Cardiac fibroblast (primary cell): Measurements from ENCODE around the gene MYO7B.
A peak's percentile ranks its signal among the peaks of the same experiment; 100 is the strongest.
"Not testable (repeated sequence)": the region's sequence is repeated elsewhere in the genome, so short reads cannot be mapped to it uniquely, and the experiment has no call there.

ENCODE experiments used
- DNase-seq, 2 donors: peaks; one replicate each; pipeline versions ENCODE4 v3.0.0 to v3.0.0-alpha.2; 2010; ENCODE audit warnings: low read depth in 2 of 2
- H3K4me3 ChIP-seq, 2 donors: replicated peaks in 1 of 2; 1 replicate in 1 of 2; 2 replicates in 1 of 2; pipeline ENCODE4 v1.5.1; 2011; ENCODE audit warnings: low read depth in 2 of 2, low read length in 2 of 2, mild to moderate bottlenecking in 2 of 2, moderate library complexity in 1 of 2
- TF ChIP-seq, protein P1 (sequence below): IDR thresholded peaks from one replicate; pipeline ENCODE4 v1.5.1; 2011; ENCODE audit warnings: low read depth, mild to moderate bottlenecking, low read length, inconsistent platforms

Gene MYO7B

GRCh38 chr2:127527001-127527804 lies 8.3 kb upstream of the MYO7B start:
- no peak for DNase-seq
- H3K4me3 ChIP-seq = peak overlapping the region; percentile 86 to 93
- TF ChIP-seq, protein P1, sequence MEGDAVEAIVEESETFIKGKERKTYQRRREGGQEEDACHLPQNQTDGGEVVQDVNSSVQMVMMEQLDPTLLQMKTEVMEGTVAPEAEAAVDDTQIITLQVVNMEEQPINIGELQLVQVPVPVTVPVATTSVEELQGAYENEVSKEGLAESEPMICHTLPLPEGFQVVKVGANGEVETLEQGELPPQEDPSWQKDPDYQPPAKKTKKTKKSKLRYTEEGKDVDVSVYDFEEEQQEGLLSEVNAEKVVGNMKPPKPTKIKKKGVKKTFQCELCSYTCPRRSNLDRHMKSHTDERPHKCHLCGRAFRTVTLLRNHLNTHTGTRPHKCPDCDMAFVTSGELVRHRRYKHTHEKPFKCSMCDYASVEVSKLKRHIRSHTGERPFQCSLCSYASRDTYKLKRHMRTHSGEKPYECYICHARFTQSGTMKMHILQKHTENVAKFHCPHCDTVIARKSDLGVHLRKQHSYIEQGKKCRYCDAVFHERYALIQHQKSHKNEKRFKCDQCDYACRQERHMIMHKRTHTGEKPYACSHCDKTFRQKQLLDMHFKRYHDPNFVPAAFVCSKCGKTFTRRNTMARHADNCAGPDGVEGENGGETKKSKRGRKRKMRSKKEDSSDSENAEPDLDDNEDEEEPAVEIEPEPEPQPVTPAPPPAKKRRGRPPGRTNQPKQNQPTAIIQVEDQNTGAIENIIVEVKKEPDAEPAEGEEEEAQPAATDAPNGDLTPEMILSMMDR = no peak

GRCh38 chr2:127528487-127528886 lies 7.0 kb upstream of the MYO7B start:
- DNase-seq = no peak
- TF ChIP-seq, protein P1 = no peak
- no peak overlapping the region for H3K4me3 ChIP-seq

DNA sequence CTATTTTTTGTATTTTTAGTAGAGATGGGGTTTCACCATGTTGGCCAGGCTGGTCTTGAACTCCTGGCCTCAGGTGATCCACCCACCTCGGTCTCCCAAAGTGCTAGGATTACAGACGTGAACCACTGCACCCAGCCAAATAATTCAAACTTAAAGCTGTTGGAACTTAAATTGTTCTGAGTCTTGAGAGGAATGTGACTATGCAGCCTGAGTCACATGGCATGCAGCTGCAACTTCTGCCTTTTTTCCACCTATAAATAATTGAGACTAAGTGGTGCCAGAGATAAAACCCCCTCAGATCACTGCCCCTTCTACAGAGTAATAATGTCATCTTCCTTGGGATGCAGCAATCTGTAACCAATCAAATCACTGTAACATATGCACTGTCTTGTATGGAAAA lies 6.1 kb upstream of the MYO7B start:
- not testable (repeated sequence) for H3K4me3 ChIP-seq, DNase-seq

GRCh38 chr2:127530245-127531140 lies 5.0 kb upstream of the MYO7B start:
- TF ChIP-seq, protein P1 = no peak
- DNase-seq = no peak

GRCh38 chr2:127531221-127531648 lies 4.2 kb upstream of the MYO7B start:
- TF ChIP-seq, protein P1 = no peak
- no peak for DNase-seq
- no peak overlapping the region for H3K4me3 ChIP-seq

More at GRCh38 chr2:127530245-127531140, 5.0 kb upstream of the MYO7B start:
- no peak overlapping the region for H3K4me3 ChIP-seq

GRCh38 chr2:127532296-127532695 lies 3.2 kb upstream of the MYO7B start:
- DNase-seq = no peak
- TF ChIP-seq, protein P1 = no peak
- no peak overlapping the region for H3K4me3 ChIP-seq

GRCh38 chr2:127535918-127536317 lies 435 bp downstream of the MYO7B start:
- H3K4me3 ChIP-seq = no peak overlapping the region
- TF ChIP-seq, protein P1 = no peak
- DNase-seq = no peak
